Measurements from ENCODE around the gene BRD1. TPM values are rescaled to one million over a fixed set of nuclear protein-coding genes. Genes with fewer than 3 reads are reported as not detected.

BRD1 gene
- total RNA-seq = 17.5 and 21.2 TPM in 2 replicates

DNA sequence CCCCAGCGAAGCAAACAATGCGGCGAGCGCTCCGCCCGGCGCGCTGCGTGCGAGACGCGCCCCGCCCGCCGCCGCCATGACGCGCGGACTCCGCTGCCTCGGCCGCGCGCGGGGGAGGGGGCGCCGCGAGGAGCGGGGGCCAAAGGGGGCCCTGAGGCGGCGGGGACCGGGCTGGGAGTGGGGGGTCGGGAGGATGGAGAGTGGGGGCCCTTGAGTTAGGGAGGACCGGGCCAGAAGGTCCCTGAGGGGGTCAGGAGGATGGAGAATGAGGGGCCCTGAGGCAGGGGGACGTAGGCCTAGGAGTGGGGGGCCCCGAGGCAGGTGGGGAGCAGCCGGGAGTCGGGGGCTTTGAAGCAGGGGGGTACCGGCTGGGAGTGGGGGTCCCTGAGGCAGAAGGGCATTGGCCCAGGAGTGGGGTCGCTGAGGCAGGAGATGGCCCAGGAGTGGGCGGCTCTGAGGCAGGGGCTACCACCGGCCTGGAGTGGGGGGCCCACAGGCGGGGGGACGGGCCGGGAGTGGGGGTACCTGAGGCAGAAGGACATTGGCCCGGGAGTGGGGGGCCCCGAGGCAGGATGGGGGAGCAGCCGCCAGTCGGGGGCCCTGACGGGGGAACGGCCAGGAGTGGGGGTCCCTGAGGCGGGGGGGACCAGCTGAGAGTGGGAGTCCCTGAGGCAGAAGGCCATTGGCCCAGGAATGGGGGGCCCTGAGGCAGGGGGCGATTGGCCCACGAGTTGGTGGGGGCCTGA lies at the start of gene BRD1:
Gene BRD1, minus strand, starts transcription at position 21 of the 746 bp plus-strand sequence. CDS start 3,556 bp downstream, outside the sequence.

DNA sequence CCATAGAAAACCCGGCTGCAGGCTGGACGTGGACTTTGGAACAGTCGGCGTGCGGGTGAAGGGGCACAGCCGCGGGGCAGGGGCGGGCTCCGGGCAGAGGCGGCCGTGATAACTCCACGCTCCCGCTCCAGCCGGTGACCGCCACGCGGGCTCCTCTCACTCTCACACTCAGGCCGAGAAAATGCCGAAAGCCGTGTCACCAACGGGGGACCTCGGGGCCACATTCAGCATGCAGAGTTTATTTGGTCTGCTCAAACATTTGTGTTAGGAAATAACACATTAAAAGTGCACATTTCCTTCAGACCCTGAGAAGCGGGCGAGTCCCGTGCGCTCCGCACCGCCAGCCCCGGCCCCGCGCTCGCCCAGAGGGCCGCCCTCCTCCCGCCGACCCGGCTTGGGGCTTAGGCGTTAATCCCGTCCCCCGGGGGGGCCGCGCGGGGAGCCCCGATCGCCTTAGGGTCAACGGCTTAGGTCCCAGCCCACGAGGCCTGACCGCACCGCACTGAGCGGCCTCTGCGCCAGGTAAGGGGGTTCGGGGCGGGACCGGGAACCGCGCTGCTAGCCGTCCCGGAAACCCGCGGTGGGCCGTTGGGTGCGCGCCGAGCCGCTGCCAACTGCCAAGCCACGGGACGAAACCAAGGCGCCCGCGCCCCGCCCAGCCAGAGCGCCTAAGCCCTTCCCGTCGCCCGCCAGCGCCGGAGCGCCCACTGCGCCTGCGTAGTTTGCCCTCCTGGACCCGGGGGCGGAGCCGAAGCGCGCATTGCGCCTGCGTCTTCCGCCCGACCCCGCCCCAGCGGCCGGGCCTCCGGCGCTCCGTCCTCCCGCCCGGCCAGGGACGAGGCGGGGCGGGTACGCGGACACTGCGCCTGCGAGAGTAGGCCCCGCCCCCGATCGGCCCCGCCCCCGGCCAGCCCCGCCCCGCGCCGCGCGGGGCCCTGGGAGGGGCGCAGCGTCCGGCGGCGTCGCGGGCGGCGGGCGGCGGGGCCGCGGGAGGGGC lies 25.5 kb upstream of the BRD1 start, which contains the start of gene ZBED4:
Gene ZBED4, plus strand, starts transcription at position 947 of the 997 bp plus-strand sequence. CDS start 29,819 bp downstream, outside the sequence.

Other genes with a start within 250 kb of the BRD1 start
- gene ZBED4, start 26.0 kb upstream of the BRD1 start, total RNA-seq = 13.1 and 13.5 TPM in 2 replicates
- 14.3 and 15.6 TPM in 2 replicates for gene ALG12, start 90.6 kb upstream of the BRD1 start, total RNA-seq
- 68.0 and 88.2 TPM in 2 replicates for gene CRELD2, start 90.8 kb upstream of the BRD1 start, total RNA-seq
- 118 and 122 TPM in 2 replicates for gene PIM3, start 132.9 kb upstream of the BRD1 start, total RNA-seq
- gene IL17REL, start 184.9 kb upstream of the BRD1 start, total RNA-seq = under 0.01 TPM in 1 of 2 replicates, not detected in the other
- not detected in 2 replicates for gene TTLL8, start 230.4 kb upstream of the BRD1 start, total RNA-seq

Measured in mammary microvascular endothelial cell (primary cell).